Head of caudate nucleus (tissue), 42 donors: ENCODE measurements around the gene MYD88.

Experiments
- DNase-seq, 42 donors: peaks; one replicate each; pipeline versions ENCODE4 v3.0.0 to v3.0.0-alpha.2; 2020 to 2021; ENCODE audit warnings: mixed read lengths in 7 of 42
- intact Hi-C: fragments of 100-400 bp; cut with DNase I; formaldehyde crosslinking; loops from one replicate; pipeline ENCODE4 v1.15.0; 2022

Gene MYD88

DNA sequence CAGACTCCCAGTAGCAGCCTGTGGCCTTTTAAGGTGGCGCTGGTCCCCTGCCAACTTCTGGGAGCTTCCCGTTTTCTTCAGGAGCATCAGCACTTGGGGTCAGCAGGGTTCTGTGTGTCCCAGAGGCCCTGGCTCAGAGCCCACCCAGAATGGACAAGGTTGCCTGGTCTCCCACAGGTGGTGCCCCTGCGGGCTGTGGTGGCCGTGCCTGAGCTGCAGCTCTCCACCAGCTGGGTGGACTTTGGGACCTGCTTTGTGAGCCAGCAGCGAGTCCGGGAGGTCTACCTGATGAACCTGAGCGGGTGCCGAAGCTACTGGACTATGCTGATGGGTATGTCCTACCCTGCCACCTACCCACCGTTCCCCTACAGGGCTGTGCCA, 17.0 kb upstream of the MYD88 start:
- intact Hi-C loops = no loop called here
- DNase-seq = peak in 7 of 42 donors; percentile 8 to 43 (median 28)

DNA sequence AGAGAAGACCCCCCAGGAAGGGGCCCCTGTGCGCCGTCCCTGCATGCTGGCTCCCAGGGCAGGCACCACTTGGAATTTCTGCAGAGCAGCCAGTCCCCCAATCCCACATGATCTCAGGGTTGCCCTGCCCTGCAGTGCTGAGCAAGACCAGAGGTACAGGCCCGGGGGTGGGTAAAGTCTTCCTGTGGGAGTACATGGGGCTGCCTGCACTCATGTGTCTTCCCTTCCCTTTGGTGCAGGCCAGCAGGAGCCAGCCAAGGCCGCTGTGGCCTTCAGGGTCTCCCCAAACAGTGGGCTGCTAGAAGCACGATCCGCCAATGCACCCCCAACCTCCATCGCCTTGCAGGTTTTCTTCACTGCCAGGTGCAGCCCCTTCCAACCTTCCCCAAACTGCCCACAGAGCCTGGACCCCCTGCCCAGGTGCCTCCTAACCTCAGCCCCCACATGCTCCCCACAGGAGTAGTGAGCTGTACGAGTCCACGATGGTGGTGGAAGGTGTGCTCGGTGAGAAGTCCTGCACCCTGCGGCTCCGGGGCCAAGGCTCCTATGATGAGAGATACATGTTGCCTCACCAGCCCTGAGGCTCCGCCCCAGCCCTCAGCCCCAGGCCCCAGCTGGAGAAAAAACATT, 16.5 kb upstream of the MYD88 start:
- intact Hi-C loops = no loop called here
- DNase-seq = peak in 9 of 42 donors; percentile 3 to 42 (median 24)

DNA sequence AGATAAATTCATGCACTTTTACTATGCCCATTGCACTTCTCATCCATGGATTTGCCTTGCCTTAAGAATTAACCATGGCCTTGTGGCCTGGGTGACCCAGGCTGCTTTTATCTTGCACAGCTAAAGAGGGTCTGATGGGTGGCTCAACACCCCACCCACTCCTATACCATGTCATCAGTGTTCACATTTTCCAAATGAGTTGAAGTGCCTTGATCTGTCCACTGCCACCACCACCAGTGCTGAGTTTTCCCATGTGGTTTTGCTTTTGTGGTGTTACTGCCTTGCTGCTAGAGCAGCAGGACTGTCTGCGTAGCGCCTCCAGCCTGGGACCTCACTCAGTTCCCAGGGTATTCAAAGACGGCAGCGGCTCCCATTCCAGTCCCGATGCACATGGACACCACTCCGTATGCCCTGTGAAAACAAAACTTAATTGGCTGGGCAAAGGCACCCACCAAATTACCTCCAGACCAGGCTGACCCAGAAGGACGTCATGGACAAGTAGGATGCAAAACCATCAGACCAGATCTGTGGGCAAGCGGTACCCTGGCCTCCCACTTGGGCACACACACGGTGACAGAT, 15.7 kb upstream of the MYD88 start:
- intact Hi-C loops = no loop called here
- peak in 8 of 42 donors; percentile 7 to 31 (median 17) for DNase-seq

DNA sequence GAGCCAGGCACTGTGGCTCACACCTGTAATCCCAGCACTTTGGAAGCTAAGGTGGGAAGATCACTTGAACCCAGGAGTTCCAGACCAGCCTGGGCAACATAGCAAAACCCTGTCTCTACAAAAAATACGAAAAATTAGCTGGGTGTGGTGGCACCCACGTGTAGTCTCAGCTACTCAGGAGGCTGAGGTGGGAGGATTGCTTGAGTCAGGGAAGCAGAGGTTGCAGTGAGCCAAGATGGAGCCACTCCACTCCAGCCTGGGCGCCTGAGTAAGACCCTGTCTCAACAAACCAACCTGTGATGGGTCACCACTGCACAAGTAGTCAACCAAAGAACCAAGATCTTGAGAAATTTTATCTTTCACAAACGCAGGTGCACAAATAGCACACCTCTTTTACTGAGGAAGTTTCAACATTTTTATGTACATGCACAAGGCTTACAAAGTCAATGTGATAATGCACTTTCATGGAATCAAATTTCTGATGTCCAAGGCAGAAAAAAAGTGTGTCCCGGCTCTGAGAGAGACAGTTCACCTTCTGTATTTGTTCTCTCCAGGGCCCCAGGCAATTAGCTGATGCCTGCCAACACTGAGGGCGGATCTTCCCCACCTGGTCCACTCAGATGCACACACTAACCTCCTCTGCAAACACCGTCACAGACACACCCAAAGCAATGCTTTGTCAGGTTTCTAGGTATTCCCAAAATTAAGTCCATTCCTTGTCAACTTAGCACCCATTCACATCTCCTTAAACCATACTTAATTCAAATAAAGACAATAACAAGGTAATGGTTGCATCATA, 13.9 kb upstream of the MYD88 start:
- peak in 7 of 42 donors; percentile 4 to 23 (median 13) for DNase-seq
- intact Hi-C loops = no loop called here

DNA sequence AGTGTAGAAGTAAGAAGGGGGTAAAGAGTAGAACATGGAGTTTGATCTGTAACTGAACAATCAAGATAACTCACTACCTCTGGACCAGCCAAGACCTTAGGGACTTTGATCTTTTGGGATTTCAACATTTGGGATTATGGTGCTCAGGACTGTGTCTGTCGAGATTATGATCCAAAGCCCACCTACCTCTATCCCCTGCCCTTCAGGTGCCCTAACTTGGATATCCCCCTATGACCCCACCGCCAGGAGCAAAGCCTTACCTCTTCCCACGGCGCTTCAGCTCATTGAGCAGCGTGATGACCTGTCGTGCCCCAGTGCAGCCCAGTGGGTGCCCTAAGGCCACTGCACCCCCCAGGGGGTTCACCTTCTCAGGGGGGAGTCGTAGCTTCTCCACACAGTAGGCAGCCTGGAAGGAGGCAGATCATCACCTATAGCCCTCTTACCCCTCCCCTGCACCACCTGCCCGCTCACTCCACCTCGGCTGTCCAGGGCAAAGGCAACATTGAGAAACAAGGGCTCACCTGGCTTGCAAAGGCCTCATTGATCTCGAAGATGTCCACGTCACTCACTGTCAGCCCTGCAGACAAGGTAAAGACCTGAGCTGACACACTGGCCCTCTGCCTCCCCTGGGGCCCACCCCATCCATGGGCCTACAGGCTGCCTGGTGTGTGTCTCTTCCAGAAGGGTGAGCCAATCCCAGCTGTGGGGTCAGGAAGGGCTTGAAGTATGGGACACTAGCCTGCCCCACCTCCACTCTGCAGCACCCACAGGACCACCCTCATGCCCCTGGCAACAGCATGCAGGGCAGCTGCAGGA, 12.9 kb upstream of the MYD88 start:
- intact Hi-C loops = no loop called here
- DNase-seq = peak in 9 of 42 donors; percentile 1 to 27 (median 11)

GRCh38 chr3:38126121-38126892, 12.2 kb upstream of the MYD88 start:
- DNase-seq = peak in 6 of 42 donors; percentile 1 to 26 (median 4)
- intact Hi-C loops = no loop called here

GRCh38 chr3:38127611-38128302, 10.7 kb upstream of the MYD88 start:
- peak in 5 of 42 donors; percentile 1 to 16 (median 9) for DNase-seq
- intact Hi-C loops = no loop called here

GRCh38 chr3:38128303-38128655, 10.2 kb upstream of the MYD88 start:
- intact Hi-C loops = no loop called here
- DNase-seq = peak in 2 of 42 donors; percentile 3 to 17

- intact Hi-C loops = no loop called here
- DNase-seq = peak in 4 of 42 donors; percentile 6 to 23 (median 16)
Measured at GRCh38 chr3:38129058-38129457, 9.4 kb upstream of the MYD88 start.

DNA sequence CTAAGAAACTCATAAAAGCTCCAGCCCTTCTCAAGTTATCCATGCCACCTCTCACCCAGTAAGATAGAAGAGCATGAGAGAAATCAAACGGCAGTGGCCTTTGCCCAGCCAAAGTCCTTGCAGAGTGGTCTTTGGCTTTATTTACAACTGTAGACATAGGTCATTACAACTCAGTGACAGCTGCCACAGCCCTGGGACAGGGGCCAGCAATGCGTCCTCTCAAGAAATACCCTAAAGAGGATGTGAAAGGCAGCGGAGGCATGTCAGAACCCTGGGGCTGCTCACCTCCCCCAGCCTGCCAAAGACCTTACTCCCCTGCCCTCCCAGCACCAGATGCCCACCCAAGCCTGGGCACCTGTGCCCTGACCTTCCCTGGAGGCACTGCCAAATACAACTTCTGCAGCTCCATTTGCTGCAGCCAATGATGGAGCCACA, 7.8 kb upstream of the MYD88 start:
- intact Hi-C loops = loop anchor here (10.0 kb wide), 2 partner anchors 324 to 354 kb away; partner anchors contain the start of gene ACVR2B
- DNase-seq = peak in 5 of 42 donors; percentile 12 to 33 (median 15)

DNA sequence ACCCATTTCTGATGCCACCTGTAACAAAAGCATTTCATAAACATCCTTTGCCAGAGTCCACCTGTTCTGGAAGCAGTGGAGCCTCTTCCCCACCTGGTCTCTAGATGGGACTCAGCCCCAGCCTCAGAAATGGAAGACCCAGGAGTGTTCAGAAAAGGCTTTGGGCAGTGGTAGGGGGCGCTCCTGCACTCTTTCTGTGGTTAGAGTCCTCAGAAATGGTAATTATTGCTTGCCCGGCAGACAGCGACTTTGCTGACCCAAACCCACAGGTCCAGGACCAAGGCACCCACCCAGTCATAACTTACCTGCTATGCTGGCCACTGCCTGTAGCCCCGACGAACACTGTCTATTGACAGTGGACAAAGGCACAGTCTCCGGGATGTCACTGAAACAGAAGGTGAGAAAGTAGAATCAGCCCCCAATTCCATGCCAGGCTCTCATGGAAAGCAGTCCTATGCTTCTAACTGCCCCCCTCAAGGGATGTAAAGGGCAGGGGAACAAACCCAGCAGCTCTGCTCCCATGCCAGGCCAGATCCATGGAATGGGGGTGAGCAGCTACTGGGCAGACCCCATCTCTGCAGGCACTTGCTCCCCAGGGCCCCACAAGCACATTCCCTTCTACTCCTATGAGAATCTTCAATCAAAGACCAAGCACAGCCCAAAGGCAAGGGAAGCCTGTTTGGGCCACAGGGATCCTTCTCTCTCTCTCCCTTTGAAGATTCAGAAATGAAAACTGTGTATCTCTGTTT, 6.7 kb upstream of the MYD88 start:
- intact Hi-C loops = loop anchor here (10.0 kb wide), 2 partner anchors 323 to 353 kb away; partner anchors contain the start of gene ACVR2B
- peak in 13 of 42 donors; percentile 17 to 62 (median 43) for DNase-seq

- intact Hi-C loops = loop anchor here (10.0 kb wide), 2 partner anchors 322 to 352 kb away; partner anchors contain the start of gene ACVR2B
- peak in 3 of 42 donors; percentile 4 to 16 (median 9) for DNase-seq
Measured at GRCh38 chr3:38133209-38133556, 5.3 kb upstream of the MYD88 start.

DNA sequence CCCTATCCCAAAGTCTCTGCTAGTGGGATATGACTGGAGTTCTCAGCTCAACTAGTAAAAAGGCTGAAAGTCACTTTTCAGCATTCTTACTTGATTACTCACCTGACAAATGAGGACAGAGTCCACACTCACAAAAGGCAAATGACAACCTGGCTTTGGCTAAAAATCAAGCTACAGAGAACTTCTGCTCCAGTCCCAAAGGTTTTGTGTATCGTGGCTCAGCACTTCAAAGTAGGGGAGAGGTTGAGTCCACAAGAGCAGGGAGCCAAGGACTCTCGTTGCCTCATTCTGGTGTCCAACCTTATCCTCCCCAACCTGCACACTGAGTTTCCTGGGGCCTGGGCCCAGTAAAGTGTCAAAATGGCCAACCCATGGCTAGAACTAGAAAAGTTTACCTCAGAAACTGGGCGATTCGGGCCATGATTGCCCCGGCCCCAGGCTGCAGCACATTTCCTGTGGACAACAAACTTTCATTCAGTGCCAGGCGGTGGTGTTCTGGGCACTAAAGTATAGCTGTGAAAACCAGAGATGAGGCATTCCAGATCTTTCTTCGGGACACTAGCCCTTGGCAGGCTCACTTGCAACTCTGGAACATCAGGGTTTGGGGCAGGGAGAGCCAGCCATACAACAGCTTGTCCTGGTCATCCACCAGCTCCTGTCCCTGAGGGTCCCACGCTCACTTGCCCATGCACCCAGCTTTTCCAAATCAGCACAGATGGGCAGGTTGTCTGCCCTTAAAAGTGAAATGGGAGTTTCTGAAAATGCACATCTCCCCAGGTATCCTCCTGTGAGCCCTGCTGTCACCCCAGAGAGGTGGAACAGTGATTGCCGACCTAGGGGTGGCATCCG, 4.7 kb upstream of the MYD88 start:
- DNase-seq = peak in 6 of 42 donors; percentile 1 to 29 (median 13)
- intact Hi-C loops = loop anchor here (10.0 kb wide), 2 partner anchors 321 to 351 kb away; partner anchors contain the start of gene ACVR2B

GRCh38 chr3:38134517-38135143, 3.8 kb upstream of the MYD88 start:
- peak in 1 of 42 donors; percentile 1 for DNase-seq
- intact Hi-C loops = loop anchor here (10.0 kb wide), 2 partner anchors 320 to 350 kb away; partner anchors contain the start of gene ACVR2B

DNA sequence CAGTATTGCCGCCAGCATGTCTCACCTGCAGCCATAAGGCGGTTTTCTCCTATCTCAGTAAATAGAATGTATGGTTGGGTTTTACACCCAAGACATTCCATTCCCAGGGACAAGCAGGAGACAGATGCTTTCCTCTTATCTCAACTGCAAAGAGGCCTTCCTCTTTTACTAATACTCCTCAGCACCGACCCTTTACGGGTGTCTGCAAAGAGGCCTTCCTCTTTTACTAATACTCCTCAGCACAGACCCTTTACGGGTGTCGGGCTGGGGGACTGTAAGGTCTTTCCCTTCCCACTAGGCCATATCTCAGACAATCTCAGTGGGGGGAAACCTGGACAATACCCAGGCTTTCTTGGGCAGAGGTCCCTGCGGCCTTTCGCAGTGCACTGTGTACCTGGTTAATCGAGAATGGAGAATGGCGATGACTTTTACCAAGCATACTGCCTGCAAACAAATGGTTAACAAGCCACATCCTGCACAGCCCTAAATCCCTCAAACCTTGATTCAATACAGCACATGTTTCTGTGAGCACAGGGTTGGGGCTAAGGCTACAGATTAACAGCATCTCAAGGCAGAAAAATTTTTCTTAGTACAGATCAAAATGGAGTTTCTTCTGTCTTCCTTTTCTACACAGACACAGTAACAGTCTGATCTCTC, 2.7 kb upstream of the MYD88 start:
- intact Hi-C loops = loop anchor here (2.0 to 10.0 kb wide), 3 partner anchors 29 to 349 kb away; partner anchors contain the start of genes ACVR2B and OXSR1
- peak in 3 of 42 donors; percentile 5 to 18 (median 7) for DNase-seq
